GM21737 (cell line): Measurements from ENCODE around the gene ANO8.
"Not testable (repeated sequence)": the region's sequence is repeated elsewhere in the genome, so short reads cannot be mapped to it uniquely, and the experiment has no call there.

Experiments used
- ATAC-seq: cut with Tn5 transposase; IDR thresholded peaks from one replicate; pipeline ENCODE4 v1.9.1; 2021; ENCODE audit warnings: mild to moderate bottlenecking, moderate library complexity; ENCODE audit not compliant: unreplicated experiment

The ANO8 gene

GRCh38 chr19:17294051-17294891 lies 40.4 kb downstream of the ANO8 start:
- no peak for ATAC-seq

- ATAC-seq, result no peak
These were observed 41.0 kb downstream of the ANO8 start for GRCh38 chr19:17293605-17294004.

- peak; percentile 81 for ATAC-seq
These were observed 42.2 kb downstream of the ANO8 start for GRCh38 chr19:17292301-17293074.

GRCh38 chr19:17289489-17289888 lies 45.2 kb downstream of the ANO8 start:
- ATAC-seq, result no peak

GRCh38 chr19:17286752-17287151 lies 47.9 kb downstream of the ANO8 start:
- no peak for ATAC-seq

GRCh38 chr19:17286263-17286662 lies 48.4 kb downstream of the ANO8 start:
- no peak for ATAC-seq

GRCh38 chr19:17285415-17286135 lies 49.1 kb downstream of the ANO8 start:
- ATAC-seq, result no peak

- ATAC-seq, result no peak
These were observed 51.1 kb downstream of the ANO8 start for GRCh38 chr19:17283504-17283996.

- peak; percentile 73 for ATAC-seq
These were observed 52.0 kb downstream of the ANO8 start for GRCh38 chr19:17282488-17283125.

GRCh38 chr19:17281391-17282304 lies 53.0 kb downstream of the ANO8 start, which contains the start of gene ANKLE1:
ANKLE1 (plus strand) TSS chr19:17281901; CDS start chr19:17281921, 20 bp downstream.
- peak; percentile 4 for ATAC-seq

- no peak for ATAC-seq
These were observed 55.2 kb downstream of the ANO8 start for GRCh38 chr19:17279436-17279835.

GRCh38 chr19:17275441-17276175 lies 59.0 kb downstream of the ANO8 start:
- no peak for ATAC-seq

- ATAC-seq, result not testable (repeated sequence)
These were observed 59.8 kb downstream of the ANO8 start for GRCh38 chr19:17274892-17275291.
